ENCODE measurements around the gene DYRK4. TPM values are rescaled to one million over a fixed set of nuclear protein-coding genes. Genes with fewer than 3 reads are reported as not detected.

DYRK4 gene
- total RNA-seq, 2 experiments from 2014 or later = 29.5 to 33.4 TPM

DNA sequence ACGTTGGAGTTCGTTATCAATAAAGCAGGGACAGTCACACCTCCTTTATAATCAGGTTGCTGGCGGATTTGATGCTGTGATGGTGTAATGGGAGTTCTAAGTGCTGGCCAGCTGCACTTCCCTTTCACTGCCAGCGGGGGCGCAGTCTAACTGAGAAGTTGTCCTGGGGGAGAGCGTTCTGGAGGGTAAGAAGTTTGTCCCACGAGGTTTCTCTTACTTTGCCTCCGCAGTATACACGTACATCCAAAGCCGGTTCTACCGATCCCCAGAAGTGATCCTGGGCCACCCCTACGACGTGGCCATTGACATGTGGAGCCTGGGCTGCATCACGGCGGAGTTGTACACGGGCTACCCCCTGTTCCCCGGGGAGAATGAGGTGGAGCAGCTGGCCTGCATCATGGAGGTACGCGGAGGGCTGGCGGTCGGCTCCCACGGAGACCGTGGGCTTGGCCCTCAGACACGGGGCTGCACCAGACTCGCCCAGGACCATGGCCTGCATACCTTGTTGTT is 42.7 kb downstream of the DYRK4 start:
- Mint-ChIP-seq H3K36me3 (ENCODE audit: low read depth) (peaks cover 6% of the 10 kb centered on the region), H3K27ac (peak overlapping the region; percentile 92), H3K4me3 (peak overlapping the region; percentile 94), H3K9me3 (no peaks in the 10 kb centered on the region), H3K27me3 (peaks cover 8% of the 10 kb centered on the region), H3K4me1 (peaks cover 15% of the 10 kb centered on the region)
- CTCF ChIA-PET = interaction anchor here (0.6 to 2.6 kb wide), 12 partner anchors 9 to 157 kb away, joined by 3 to 14 read pairs (median 3); partner anchors contain the start of genes AKAP3 and NDUFA9
- DNase-seq = peak; percentile 85
- POLR2A ChIA-PET = no interaction called here

DNA sequence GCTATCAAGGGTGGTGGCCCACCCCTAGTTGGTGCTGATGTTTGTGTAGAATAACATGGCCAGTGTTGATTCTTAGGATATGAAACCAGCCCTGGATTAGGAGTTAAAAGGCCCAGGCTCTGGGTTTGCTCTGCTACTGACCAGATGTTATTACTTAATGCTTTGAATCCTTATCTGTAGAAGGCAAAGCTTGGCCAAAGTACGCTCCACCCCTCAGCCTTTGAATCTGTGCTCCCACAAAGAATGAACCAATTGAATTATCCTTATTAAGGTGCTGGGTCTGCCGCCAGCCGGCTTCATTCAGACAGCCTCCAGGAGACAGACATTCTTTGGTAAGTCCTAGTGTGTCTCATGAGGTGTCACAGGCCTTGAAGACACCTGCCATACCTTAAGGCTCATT is 45.0 kb downstream of the DYRK4 start:
- CTCF ChIA-PET = no interaction called here
- H3K4me3 Mint-ChIP-seq = no peak overlapping the region
- H3K36me3 Mint-ChIP-seq (ENCODE audit: low read depth) = peaks cover 15% of the 10 kb centered on the region
- peaks cover 15% of the 10 kb centered on the region for H3K4me1 Mint-ChIP-seq
- POLR2A ChIA-PET = no interaction called here
- H3K9me3 Mint-ChIP-seq = no peaks in the 10 kb centered on the region
- no peak for DNase-seq
- peaks cover 8% of the 10 kb centered on the region for H3K27me3 Mint-ChIP-seq
- no peak overlapping the region for H3K27ac Mint-ChIP-seq

DNA sequence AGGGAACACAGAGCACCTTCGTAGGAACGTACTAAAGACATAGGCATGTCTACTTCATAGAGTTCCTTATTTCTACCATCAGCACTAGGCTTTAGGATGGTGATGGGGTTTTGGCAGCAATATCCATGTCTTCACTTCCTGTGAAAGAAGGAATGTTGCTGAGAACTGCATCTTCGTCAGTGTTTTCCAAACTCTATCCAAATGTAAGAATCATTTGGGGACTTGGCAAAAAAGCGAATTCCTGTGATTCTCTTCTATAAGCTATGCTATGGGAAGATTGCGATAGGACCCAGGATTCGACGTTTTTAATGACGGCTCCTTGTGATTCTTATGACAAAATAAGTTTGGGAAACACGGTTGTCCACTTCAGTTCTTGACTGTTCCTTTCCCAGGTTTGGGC is 47.1 kb downstream of the DYRK4 start:
- peaks cover 28% of the 10 kb centered on the region for H3K36me3 Mint-ChIP-seq (ENCODE audit: low read depth)
- POLR2A ChIA-PET = no interaction called here

DNA sequence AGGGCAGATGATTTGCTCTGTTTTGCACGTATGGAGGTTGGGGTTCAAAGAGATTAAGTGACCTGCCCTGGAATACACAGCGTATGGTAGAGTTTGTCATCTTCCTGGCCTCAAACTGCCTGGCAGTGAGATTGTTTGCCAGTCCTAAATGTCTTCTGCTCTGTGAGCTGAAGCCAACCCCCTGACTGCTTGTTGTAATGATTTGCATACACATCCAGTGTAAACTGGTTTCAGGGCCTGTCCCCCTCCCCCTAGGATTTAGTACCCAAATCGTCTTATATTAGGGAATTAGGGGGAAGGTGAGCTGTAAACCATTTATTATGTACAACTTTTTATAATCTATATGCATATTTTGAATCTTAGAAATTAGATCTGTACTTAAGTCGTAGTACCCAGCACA is 48.5 kb downstream of the DYRK4 start:
- no peak for DNase-seq
- Mint-ChIP-seq H3K27me3 (no peaks in the 10 kb centered on the region), H3K9me3 (no peaks in the 10 kb centered on the region), H3K27ac (no peak overlapping the region), H3K4me3 (no peak overlapping the region), H3K36me3 (ENCODE audit: low read depth) (peaks cover 34% of the 10 kb centered on the region), H3K4me1 (peaks cover 7% of the 10 kb centered on the region)
- POLR2A ChIA-PET = no interaction called here
- CTCF ChIA-PET = no interaction called here

More for the DNA sequence above, 47.1 kb downstream of the DYRK4 start:
- Mint-ChIP-seq H3K4me3 (no peak overlapping the region), H3K9me3 (no peaks in the 10 kb centered on the region), H3K27ac (no peak overlapping the region), H3K4me1 (peaks cover 15% of the 10 kb centered on the region), H3K27me3 (peaks cover 4% of the 10 kb centered on the region)
- DNase-seq = no peak
- CTCF ChIA-PET = interaction anchor here (0.8 kb wide), 1 partner anchor 44 kb away, joined by 3 read pairs; no protein-coding TSS in a partner anchor

DNA sequence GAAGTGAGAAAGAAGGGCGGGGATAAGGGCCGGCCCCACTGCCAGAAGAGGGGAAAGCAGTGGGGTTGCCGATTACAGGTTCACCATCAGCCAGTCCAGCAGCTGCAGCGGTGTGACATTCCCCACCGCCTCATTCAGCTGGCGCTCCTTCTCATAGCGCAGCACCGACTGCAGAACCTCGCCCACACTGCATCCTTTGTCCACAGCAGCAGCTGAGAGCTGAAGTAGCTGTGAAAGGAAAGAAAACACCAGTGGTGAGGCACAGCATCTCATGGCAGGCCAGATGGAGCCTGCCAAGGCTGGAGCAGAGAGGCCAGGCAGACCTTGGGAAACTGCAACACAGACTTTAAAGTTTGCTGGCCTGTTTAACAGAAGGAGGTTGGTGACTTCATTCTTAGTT is 53.7 kb downstream of the DYRK4 start:
- CTCF ChIA-PET = interaction anchor here (0.7 to 0.9 kb wide), 2 partner anchors 10 to 23 kb away, joined by 3 read pairs; no protein-coding TSS in a partner anchor
- Mint-ChIP-seq H3K9me3 (no peaks in the 10 kb centered on the region), H3K27ac (no peak overlapping the region), H3K4me1 (no peaks in the 10 kb centered on the region), H3K4me3 (no peak overlapping the region), H3K36me3 (ENCODE audit: low read depth) (peaks cover 23% of the 10 kb centered on the region), H3K27me3 (no peaks in the 10 kb centered on the region)
- POLR2A ChIA-PET = no interaction called here
- DNase-seq = no peak

DNA sequence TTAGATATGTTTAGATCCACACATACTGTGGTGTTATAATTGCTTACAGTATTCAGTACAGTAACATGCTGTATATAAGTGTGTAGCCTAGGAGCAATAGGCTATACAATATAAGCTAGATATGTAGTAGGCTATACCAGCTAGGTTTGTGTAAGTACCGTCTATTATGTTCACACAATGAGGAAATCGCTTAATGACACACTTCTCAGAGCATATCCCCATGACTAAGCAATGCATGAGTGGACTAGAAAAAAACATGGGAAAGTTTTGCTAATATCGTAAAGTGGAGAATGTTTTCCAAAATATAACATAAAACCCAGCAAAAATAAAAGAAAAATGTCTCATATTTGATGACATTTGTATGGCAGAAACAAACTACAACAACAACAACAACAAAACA is 59.5 kb downstream of the DYRK4 start:
- CTCF ChIA-PET = no interaction called here
- DNase-seq = no peak
- no peaks in the 10 kb centered on the region for H3K4me1 Mint-ChIP-seq
- no peak overlapping the region for H3K27ac Mint-ChIP-seq
- no peaks in the 10 kb centered on the region for H3K36me3 Mint-ChIP-seq (ENCODE audit: low read depth)
- POLR2A ChIA-PET = no interaction called here
- H3K9me3 Mint-ChIP-seq = no peaks in the 10 kb centered on the region
- peaks cover 26% of the 10 kb centered on the region for H3K27me3 Mint-ChIP-seq
- no peak overlapping the region for H3K4me3 Mint-ChIP-seq

DNA sequence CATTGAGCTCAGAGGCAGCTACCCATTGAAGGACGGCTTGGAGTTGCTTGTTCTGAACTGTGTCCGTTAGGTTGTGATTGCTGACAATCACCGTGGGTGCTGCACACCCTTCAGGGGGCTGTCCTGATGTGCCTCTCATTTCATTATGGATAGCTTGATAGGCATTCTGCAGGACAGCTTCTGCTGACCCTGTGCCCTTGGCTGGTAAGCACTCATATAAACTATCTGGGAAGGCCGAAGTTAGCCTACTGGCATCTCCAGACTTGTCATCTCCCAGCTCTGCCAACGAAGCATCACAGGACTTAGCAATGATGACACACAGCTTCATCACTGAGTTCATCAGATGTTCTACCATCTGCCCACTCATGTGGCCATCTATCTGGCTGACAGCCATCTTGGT is 64.5 kb downstream of the DYRK4 start:
- CTCF ChIA-PET = no interaction called here
- no peaks in the 10 kb centered on the region for H3K36me3 Mint-ChIP-seq (ENCODE audit: low read depth)
- H3K27me3 Mint-ChIP-seq = peaks cover 37% of the 10 kb centered on the region
- H3K9me3 Mint-ChIP-seq = no peaks in the 10 kb centered on the region
- no peak overlapping the region for H3K4me3 Mint-ChIP-seq
- POLR2A ChIA-PET = no interaction called here
- no peak for DNase-seq
- H3K4me1 Mint-ChIP-seq = no peaks in the 10 kb centered on the region
- H3K27ac Mint-ChIP-seq = no peak overlapping the region

DNA sequence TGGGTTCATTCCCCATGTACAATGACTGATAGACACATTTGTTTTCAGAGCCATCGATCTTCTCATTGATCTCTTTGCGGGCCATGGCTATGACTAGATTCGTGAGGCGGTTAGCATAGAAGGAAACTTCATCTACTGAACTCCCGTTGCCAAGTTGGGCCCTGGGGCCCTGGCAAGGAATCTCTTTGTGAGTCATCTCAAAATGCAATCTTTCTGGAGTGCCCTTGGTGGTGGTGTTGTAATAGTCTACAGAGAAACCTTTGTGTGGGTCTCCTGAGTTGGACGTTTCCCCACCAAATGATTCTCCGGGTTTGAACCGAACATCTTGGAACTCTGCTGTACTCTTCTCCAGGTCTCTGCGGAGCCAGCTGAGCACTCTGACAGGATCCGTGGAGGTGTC is 66.4 kb downstream of the DYRK4 start:
- ChIA-PET CTCF (no interaction called here), POLR2A (no interaction called here)
- no peak for DNase-seq
- no peaks in the 10 kb centered on the region for H3K4me1 Mint-ChIP-seq
- H3K27me3 Mint-ChIP-seq = peaks cover 27% of the 10 kb centered on the region
- no peak overlapping the region for H3K4me3 Mint-ChIP-seq
- H3K27ac Mint-ChIP-seq = no peak overlapping the region
- H3K9me3 Mint-ChIP-seq = no peaks in the 10 kb centered on the region
- H3K36me3 Mint-ChIP-seq (ENCODE audit: low read depth) = no peaks in the 10 kb centered on the region

DNA sequence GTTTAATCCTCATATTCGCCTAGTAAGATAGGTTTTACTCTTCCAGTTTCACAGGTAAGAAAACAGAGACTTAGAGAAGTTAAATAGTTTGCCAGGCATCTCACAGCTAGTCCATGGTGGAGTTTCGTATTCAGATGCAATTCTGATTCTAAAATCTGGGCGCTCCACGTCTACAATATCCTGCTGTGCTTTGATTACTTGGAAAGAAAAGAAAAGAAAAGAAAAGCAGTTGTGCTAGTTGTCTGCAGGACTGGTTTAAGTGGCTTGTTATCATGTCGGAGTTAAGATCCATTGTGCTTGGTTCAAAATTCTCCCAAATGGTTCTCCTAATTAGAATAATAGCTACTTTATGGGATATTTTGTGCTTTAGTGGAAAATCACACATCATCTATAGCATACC is 68.3 kb downstream of the DYRK4 start:
- Mint-ChIP-seq H3K4me3 (no peak overlapping the region), H3K27me3 (peaks cover 22% of the 10 kb centered on the region), H3K36me3 (ENCODE audit: low read depth) (no peaks in the 10 kb centered on the region), H3K4me1 (no peaks in the 10 kb centered on the region), H3K9me3 (no peaks in the 10 kb centered on the region), H3K27ac (no peak overlapping the region)
- ChIA-PET CTCF (no interaction called here), POLR2A (no interaction called here)
- no peak for DNase-seq

DNA sequence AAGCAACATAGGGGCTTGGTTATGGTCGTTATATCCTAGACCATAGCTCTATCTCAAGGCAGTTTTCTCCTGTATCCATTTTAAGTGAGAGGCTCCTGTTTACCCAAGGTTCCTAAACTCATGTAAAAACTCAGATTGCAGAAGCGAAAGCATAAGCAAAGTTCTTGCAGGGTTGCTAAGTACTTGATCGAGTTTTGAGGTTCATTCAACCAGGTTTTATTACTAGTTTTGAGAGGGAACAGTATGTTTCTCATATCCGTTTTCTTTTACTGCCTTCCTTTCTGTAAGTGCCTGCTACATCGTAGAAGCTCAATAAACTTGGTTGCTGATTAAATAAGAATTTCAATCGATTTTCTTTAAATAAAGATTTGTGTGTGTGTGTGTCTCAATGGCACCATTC is 81.7 kb downstream of the DYRK4 start:
- POLR2A ChIA-PET = no interaction called here
- Mint-ChIP-seq H3K9me3 (no peaks in the 10 kb centered on the region), H3K27ac (no peak overlapping the region), H3K36me3 (ENCODE audit: low read depth) (no peaks in the 10 kb centered on the region), H3K27me3 (peaks cover 4% of the 10 kb centered on the region), H3K4me1 (peaks cover 13% of the 10 kb centered on the region), H3K4me3 (no peak overlapping the region)
- CTCF ChIA-PET = interaction anchor here (0.6 kb wide), 1 partner anchor 112 kb away, joined by 3 read pairs; no protein-coding TSS in a partner anchor
- no peak for DNase-seq

DNA sequence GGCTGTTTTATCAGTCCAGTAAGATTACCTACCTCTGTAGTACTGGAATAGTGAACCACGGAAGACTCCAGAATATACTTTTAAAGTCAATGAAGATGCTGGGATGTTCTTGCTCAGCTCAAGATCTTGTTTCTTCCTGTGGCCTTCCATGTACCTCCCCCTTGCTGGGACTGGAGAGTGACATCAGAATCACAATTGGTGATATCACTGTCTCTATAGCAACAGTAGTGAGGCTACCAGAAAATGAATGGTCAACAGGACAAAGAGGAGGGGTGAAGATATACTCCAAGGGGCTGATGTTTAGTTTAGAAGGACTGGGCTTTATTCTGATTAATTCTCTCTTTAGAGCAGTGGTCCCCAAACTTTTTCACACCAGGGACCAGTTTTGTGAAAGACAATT is 83.0 kb downstream of the DYRK4 start:
- ChIA-PET POLR2A (no interaction called here), CTCF (no interaction called here)
- no peak overlapping the region for H3K27ac Mint-ChIP-seq

DNA sequence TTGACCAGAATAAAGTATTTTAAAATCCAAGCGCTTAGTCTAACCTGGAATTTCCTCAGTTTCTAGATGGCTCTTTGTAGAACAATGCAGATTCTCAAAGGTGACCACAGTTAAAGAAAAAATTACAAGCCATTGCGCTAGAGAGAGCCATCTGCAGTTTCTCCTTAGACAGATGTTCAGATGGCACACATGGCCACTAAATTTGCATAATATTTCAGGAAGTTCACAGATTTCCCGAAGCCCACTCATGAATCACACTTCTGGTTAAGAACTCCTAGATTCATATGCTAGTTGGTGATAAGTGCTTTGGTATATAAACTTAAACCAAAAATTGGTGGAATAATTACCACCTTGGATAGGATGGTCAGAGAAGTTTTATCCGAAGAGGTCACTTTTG is 86.1 kb downstream of the DYRK4 start:
- Mint-ChIP-seq H3K36me3 (ENCODE audit: low read depth) (peaks cover 1% of the 10 kb centered on the region), H3K9me3 (no peaks in the 10 kb centered on the region), H3K27ac (peak overlapping the region; percentile 97), H3K27me3 (no peaks in the 10 kb centered on the region), H3K4me3 (peak overlapping the region; percentile 99), H3K4me1 (peaks cover 44% of the 10 kb centered on the region)
- ChIA-PET CTCF (interaction anchor here (1.4 to 1.5 kb wide), 2 partner anchors 43 to 207 kb away, joined by 3 to 7 read pairs; no protein-coding TSS in a partner anchor), POLR2A (no interaction called here)
- DNase-seq = no peak

More for the DNA sequence above, 83.0 kb downstream of the DYRK4 start:
- H3K4me3 Mint-ChIP-seq = no peak overlapping the region
- H3K4me1 Mint-ChIP-seq = peaks cover 22% of the 10 kb centered on the region
- H3K36me3 Mint-ChIP-seq (ENCODE audit: low read depth) = no peaks in the 10 kb centered on the region
- no peaks in the 10 kb centered on the region for H3K9me3 Mint-ChIP-seq
- DNase-seq = no peak
- peaks cover 1% of the 10 kb centered on the region for H3K27me3 Mint-ChIP-seq

DNA sequence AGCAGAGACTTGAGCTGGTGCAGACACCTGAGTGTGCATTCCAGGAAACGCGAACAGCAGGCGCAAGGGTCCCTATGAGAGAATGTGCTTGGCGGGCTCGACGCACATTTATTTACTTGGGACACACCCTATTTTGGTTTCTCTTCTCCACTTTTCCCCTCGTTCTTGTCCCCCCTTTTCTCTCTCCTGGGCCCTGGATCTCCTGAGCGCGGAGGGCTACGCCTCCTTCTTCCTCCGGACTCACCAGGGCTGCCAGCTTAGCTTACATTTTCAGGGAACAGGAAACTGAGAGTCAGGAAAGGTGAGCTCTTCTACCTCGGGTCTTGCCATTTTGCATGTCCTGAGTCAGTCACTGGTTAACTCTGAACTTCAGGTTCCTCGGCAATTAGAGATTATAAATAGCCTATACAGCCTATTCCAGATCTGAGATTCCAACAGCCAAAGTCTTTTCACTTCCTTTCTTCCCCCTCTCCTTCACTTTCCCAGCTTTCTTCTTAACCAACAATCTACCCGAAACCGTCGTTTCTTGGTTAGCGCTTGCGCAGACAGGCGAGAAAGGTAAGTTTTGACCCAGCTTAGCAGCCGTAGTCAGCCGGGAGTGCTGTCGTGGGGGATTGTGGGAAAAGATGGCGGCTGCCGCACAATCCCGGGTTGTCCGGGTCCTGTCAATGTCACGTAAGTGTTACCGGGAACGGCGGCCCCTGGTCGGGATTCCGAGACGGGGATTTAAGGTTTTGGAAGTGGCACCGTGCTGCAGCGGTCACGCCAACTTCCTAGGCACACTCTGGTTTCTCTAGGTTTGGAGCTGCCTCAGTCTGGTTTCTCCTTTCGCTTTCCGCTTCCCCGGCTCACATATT is 86.7 kb downstream of the DYRK4 start, which contains the start of the genes AKAP3 and NDUFA9:
AKAP3 (minus strand) TSS at position 551 of the 857 bp plus-strand sequence. CDS start 10,855 bp downstream, outside the sequence.
NDUFA9 (plus strand) TSS at position 614 of the 857 bp plus-strand sequence; CDS start at position 627, 13 bp downstream.
- peaks cover 46% of the 10 kb centered on the region for H3K4me1 Mint-ChIP-seq
- ChIA-PET POLR2A (interaction anchor here (0.7 kb wide), 1 partner anchor 35 kb away, joined by 3 read pairs; no protein-coding TSS in a partner anchor), CTCF (interaction anchor here (0.5 to 1.5 kb wide), 5 partner anchors 10 to 321 kb away, joined by 3 to 7 read pairs (median 4); no protein-coding TSS in a partner anchor)
- H3K27ac Mint-ChIP-seq = peak within 1 kb of the TSS; percentile 97
- no peaks in the 10 kb centered on the region for H3K27me3 Mint-ChIP-seq
- H3K36me3 Mint-ChIP-seq (ENCODE audit: low read depth) = peaks cover 1% of the 10 kb centered on the region
- H3K4me3 Mint-ChIP-seq = peak within 1 kb of the TSS; percentile 99
- H3K9me3 Mint-ChIP-seq = no peaks in the 10 kb centered on the region
- DNase-seq = peak; percentile 87
